ENCODE measurements around the gene LIN37.

The LIN37 gene

DNA sequence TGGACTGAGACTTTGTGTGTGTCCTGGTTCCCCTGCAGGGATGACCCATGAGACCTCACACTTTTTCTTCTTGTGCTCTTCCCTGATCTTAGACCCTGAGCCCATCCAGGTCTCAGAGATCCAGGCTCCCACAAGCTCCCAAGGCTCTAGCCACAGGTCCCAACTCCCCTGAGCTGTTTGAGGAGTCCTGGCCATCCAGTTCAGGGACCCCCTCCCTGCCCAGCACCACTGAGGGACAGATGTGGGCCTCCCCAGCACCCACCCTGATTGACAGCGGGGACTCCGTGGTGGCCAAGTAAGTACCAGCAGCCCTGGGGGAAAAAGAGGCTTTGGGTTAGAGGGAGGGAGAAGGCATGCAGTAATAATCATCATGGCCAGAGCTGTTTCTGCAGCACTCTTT, 11.3 kb downstream of the LIN37 start:
- TF ChIP-seq, protein P1, sequence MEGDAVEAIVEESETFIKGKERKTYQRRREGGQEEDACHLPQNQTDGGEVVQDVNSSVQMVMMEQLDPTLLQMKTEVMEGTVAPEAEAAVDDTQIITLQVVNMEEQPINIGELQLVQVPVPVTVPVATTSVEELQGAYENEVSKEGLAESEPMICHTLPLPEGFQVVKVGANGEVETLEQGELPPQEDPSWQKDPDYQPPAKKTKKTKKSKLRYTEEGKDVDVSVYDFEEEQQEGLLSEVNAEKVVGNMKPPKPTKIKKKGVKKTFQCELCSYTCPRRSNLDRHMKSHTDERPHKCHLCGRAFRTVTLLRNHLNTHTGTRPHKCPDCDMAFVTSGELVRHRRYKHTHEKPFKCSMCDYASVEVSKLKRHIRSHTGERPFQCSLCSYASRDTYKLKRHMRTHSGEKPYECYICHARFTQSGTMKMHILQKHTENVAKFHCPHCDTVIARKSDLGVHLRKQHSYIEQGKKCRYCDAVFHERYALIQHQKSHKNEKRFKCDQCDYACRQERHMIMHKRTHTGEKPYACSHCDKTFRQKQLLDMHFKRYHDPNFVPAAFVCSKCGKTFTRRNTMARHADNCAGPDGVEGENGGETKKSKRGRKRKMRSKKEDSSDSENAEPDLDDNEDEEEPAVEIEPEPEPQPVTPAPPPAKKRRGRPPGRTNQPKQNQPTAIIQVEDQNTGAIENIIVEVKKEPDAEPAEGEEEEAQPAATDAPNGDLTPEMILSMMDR (IDR thresholded peaks at IDR 0.05): no peak
- H3K4me1 ChIP-seq (ENCODE audit: control insufficient read depth in 1 of 2, insufficient read depth in 1 of 2, low read depth in 1 of 2, low read length in 1 of 2): peaks cover 33 to 36% of the 10 kb centered on the region in 2 experiments
- H3K9me3 ChIP-seq: no peaks in the 10 kb centered on the region
- no peak overlapping the region for H3K4me3 ChIP-seq (ENCODE audit: low read depth in 1 of 2, low read length in 1 of 2)
- H3K36me3 ChIP-seq: peaks cover 34% of the 10 kb centered on the region
- H3K27me3 ChIP-seq: peaks cover 29% of the 10 kb centered on the region
- no peak overlapping the region for H3K27ac ChIP-seq

DNA sequence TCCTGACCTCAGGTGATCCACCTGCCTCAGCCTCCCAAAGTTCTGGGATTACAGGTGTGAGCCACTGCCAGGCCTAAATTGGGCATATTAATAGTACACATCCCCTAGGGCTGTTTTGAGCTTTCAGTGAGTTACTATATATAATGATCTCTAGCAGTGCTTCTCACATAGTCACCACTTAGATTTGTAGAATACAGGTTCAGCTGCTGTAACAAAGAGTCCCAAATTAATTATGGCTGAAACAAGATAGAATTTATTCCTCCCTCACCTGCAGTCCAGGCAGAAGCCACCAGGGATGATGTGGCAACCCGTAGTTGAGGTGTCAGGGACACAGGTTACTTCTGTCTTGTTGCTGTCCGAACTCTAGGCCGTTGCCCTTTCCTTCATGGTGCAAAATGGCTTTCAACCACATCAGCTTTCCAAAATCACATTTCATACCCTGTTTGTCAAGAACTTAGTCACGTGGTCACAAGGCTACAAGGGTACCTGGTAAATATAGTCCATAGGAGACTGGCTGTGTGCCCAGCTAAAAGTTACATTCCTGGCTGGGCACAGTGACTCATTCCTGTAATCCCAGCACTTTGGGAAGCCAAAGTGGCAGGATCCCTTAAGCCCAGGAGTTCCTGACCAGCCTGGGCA, 12.5 kb downstream of the LIN37 start:
- Histone ChIP-seq H3K4me1 (ENCODE audit: control insufficient read depth in 1 of 2, insufficient read depth in 1 of 2, low read depth in 1 of 2, low read length in 1 of 2) (peaks cover 24% of the 10 kb centered on the region in 2 experiments), H3K27ac (no peak overlapping the region), H3K4me3 (ENCODE audit: low read depth in 1 of 2, low read length in 1 of 2) (no peak overlapping the region), H3K36me3 (peaks cover 34% of the 10 kb centered on the region), H3K27me3 (peaks cover 17% of the 10 kb centered on the region), H3K9me3 (no peaks in the 10 kb centered on the region)
- TF ChIP-seq, protein P1 (IDR thresholded peaks at IDR 0.05): no peak

DNA sequence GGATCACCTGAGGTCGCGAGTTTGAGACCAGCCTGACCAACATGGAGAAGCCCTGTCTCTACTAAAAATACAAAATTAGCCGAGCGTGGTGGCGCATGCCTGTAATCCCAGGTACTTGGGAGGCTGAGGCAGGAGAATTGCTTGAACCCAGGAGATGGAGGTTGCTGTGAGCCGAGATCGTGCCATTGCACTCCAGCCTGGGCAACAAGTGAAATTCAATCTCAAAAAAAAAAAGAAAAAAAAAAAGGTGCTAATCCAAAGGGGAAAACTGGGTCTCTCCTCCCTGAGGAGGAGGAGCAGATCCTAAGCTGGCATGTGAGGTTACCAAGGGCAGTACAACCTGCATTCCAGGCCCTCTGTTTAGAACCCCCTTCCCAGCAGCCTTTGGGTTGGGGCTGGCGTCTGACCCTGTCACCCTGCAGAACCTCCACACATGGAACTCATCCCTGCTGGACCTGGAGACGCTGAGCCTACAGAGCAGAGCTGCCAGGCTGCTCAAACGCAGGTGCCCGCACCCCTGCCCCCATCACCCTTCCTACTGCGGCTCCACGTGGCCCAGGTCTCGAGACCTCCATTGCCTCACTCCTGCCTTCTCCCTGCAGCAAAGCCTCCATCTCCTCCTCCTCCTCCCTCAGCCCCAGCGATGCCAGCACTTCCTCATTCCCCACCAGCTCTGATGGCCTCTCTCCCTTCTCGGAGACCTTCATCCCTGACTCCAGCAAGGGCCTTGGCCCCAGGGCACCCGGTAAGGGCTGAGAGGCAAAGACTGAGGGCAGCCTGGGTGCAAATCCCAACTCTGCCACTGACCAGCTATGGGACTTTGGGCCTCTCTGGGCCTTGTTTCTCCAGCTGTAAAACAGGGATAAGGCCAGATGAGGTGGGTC, 16.3 kb downstream of the LIN37 start:
- H3K27me3 ChIP-seq: no peaks in the 10 kb centered on the region
- no peaks in the 10 kb centered on the region for H3K4me1 ChIP-seq (ENCODE audit: control insufficient read depth in 1 of 2, insufficient read depth in 1 of 2, low read depth in 1 of 2, low read length in 1 of 2)
- no peaks in the 10 kb centered on the region for H3K9me3 ChIP-seq
- no peak overlapping the region for H3K27ac ChIP-seq
- H3K36me3 ChIP-seq: peaks cover 59% of the 10 kb centered on the region
- no peak overlapping the region for H3K4me3 ChIP-seq (ENCODE audit: low read depth in 1 of 2, low read length in 1 of 2)
- TF ChIP-seq, protein P1 (IDR thresholded peaks at IDR 0.05): no peak

DNA sequence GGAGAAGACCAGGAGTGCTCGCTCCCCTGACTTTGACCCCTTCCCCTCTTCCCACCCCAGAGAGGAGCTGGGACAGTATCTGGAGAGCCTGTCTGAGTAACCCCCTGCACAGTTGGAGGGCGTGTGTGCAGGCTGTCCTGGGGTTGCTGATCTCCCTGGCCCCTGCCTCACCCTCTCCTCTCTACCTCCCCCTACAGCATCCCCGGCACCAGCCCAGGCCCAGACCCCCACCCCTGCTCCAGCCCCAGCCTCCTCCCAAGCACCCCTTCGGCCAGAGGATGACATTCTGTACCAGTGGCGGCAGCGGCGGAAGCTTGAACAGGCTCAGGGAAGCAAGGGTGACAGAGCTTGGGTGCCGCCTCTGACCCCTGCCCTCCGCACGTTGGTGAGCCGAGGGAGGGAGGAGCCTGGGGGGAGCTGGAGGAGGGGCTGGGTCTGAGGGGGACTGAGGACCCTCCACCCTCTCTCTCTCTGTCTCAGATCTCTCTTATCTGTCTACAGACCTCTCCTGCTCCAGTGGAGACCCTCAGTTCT, 18.3 kb downstream of the LIN37 start:
- Histone ChIP-seq H3K9me3 (no peaks in the 10 kb centered on the region), H3K27ac (no peak overlapping the region), H3K27me3 (no peaks in the 10 kb centered on the region), H3K4me3 (ENCODE audit: low read depth in 1 of 2, low read length in 1 of 2) (no peak overlapping the region), H3K4me1 (ENCODE audit: control insufficient read depth in 1 of 2, insufficient read depth in 1 of 2, low read depth in 1 of 2, low read length in 1 of 2) (no peaks in the 10 kb centered on the region), H3K36me3 (peaks cover 52% of the 10 kb centered on the region)
- TF ChIP-seq, protein P1 (IDR thresholded peaks at IDR 0.05): no peak

DNA sequence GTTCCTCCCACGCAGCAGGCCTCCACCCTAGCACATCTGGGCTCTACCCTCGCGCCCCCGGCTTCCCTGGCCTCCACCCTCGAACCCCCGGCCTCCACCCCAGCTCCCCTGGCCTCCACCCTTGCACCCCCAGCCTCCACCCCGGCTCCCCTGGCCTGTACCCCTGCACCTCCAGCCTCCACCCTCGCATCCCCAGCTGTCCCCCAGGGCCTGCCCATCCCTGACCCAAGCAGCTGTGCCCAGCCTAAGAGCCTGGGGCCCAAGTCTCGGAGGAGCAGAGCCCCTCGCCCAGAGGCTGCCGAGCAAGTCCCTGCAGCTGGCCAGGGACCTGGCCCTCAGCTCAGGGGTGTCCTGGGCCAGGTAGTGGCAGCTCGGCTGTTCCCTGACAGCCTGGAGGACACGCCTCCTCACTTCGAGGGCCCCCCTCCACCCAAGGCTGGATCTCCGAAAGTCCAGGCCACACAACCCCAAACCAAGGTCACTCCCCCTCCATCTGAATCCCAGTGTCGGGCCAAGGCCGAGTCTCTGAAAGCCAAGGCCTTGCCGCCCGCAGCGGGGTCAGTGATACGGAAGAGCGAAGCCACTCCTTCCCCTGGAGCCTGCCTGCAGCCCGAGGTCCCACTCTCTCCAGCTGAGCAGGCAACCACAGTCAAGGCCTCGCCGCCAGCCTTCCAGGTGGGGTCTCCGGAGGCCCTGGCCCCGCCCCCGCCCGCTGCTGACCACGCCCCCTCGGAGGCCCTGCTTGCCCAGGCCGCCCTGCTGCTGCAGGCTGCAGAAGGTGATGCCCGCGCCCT, 19.1 kb downstream of the LIN37 start:
- H3K27ac ChIP-seq: no peak overlapping the region
- no peaks in the 10 kb centered on the region for H3K4me1 ChIP-seq (ENCODE audit: control insufficient read depth in 1 of 2, insufficient read depth in 1 of 2, low read depth in 1 of 2, low read length in 1 of 2)
- H3K36me3 ChIP-seq: peaks cover 45% of the 10 kb centered on the region
- TF ChIP-seq, protein P1 (IDR thresholded peaks at IDR 0.05): no peak
- H3K9me3 ChIP-seq: no peaks in the 10 kb centered on the region
- H3K4me3 ChIP-seq (ENCODE audit: low read depth in 1 of 2, low read length in 1 of 2): no peak overlapping the region
- H3K27me3 ChIP-seq: no peaks in the 10 kb centered on the region
